ENCODE results near the gene BLACAT1. TPM values are rescaled to one million over a fixed set of nuclear protein-coding genes. Genes with fewer than 3 reads are reported as not detected.

Gene BLACAT1
- total and polyA plus RNA-seq, 9 of the 15 experiments (the other 6 are each of a cell fraction or from before 2014, with no cell fraction given): 0.10 to 5.9 (median 0.73) TPM

DNA sequence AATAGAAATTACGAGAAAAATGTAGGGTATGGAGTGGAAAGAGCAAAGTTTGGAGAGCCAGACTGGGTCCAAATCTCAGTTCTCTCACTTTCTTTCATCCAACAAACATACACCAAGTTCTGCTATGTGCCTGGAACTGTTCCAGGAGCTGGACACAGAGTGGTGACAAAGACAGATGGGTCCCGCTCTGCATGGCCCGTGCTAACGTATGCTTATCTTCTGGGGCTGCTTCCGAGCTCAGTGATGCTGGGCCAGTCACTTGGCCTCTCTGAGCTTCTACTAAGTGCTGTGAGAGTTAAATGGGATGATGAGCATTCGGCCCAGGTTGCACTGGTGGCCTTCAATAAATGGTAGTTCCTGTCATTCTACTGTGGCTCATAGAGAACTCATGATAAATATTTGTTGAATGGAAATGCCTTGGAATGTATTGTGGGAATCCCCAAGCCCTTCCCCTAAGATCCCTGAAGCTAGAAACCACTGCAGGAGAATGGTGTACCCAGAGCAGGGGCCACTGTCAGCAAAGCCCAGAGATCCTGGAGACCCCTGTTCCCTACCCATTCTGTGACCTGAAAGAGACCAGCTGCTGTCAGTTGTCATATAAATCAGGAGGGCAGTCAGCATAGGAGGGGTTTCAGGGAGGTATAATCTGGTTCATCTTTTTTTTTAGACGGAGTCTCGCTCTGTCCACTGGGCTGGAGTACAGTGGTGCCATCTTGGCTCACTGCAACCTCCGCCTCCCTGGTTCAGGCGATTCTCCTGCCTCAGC is 37.8 kb downstream of the BLACAT1 start:
- Histone ChIP-seq H3K9me1 (ENCODE audit: control insufficient read depth, insufficient read depth, low read length) (no peaks in the 10 kb centered on the region), H4K20me1 (replicated peaks; ENCODE audit: control insufficient read depth, insufficient read depth, low read length) (peaks cover 5% of the 10 kb centered on the region; the same call in 1 of the 2 replicates), H3K27me3 (ENCODE audit: control insufficient read depth in 2 of 2, insufficient read depth in 2 of 2, low read length in 2 of 2) (peaks cover 37 to 52% of the 10 kb centered on the region in 2 experiments), H3K9me3 (replicated peaks; ENCODE audit: control insufficient read depth, insufficient read depth, low read depth, low read length) (no peaks in the 10 kb centered on the region), H3K4me1 (replicated peaks in 1 of 2; ENCODE audit: control insufficient read depth in 2 of 2, insufficient read depth in 2 of 2, low read length in 2 of 2) (no peaks in the 10 kb centered on the region), H3K36me3 (ENCODE audit: control insufficient read depth, insufficient read depth, low read length) (no peaks in the 10 kb centered on the region), H3K79me2 (ENCODE audit: control insufficient read depth, insufficient read depth, low read length) (no peaks in the 10 kb centered on the region), H2AFZ (ENCODE audit: low read depth, low read length) (no peak overlapping the region), H3K4me2 (ENCODE audit: insufficient read depth, low read length) (no peak overlapping the region), H3K4me3 (no peak overlapping the region), H3K9ac (ENCODE audit: insufficient read depth in 1 of 2, low read depth in 2 of 2, low read length in 2 of 2) (no peak overlapping the region), H3K27ac (ENCODE audit: extremely low read depth, low read depth, low read length) (no peak overlapping the region)
- BruUV-seq (replicated peaks): no TSS peak
- 1% methylated on average over 10 of the region's 10 CpGs for WGBS (ENCODE audit: insufficient coverage, low coverage, missing lambda C conversion rate)
- peak in 1 of 4 experiments; percentile 35 for DNase-seq (ENCODE audit: extremely low read depth in 1 of 4, low spot score in 3 of 4)
- intact Hi-C loops (cut with micrococcal nuclease) (no loop called here), in situ Hi-C loops (cut with MboI) (no loop called here)
- POLR2A ChIA-PET: no interaction called here
- CTCF ChIA-PET (ENCODE audit: low intra/inter-chr PET ratio): no interaction called here
- FAIRE-seq: no peak
- ATAC-seq: peak; percentile 71
- TF ChIP-seq FOS (IDR thresholded peaks at IDR 0.05; ENCODE audit: extremely low read depth, insufficient read length): no peak
- TF ChIP-seq ZNF75A (CRISPR knock-in tag; IDR thresholded peaks at IDR 0.05): no peak
- no peak for TF ChIP-seq NR1H2 (CRISPR knock-in tag; IDR thresholded peaks at IDR 0.05)
- TF ChIP-seq CBX5 (IDR thresholded peaks at IDR 0.05; ENCODE audit: borderline replicate concordance, low read depth): no peak
- peak; percentile 67 for TF ChIP-seq ZFP36 (IDR thresholded peaks at IDR 0.05; ENCODE audit: low read depth, low read length, partially characterized antibody)
- no peak for TF ChIP-seq CHD2 (IDR thresholded peaks at IDR 0.05; ENCODE audit: low read depth, low read length)
- no peak for TF ChIP-seq PHTF2 (CRISPR knock-in tag; IDR thresholded peaks at IDR 0.05)
- TF ChIP-seq TAL1 (IDR thresholded peaks at IDR 0.05): no peak
- 0 out of 2 replicates have a peak, but pooled peaks have one; percentile 17 for TF ChIP-seq CXXC5 (CRISPR knock-in tag; IDR thresholded peaks at IDR 0.05)
- TF ChIP-seq MECOM (CRISPR knock-in tag; IDR thresholded peaks at IDR 0.05): no peak
- TF ChIP-seq, protein P1, sequence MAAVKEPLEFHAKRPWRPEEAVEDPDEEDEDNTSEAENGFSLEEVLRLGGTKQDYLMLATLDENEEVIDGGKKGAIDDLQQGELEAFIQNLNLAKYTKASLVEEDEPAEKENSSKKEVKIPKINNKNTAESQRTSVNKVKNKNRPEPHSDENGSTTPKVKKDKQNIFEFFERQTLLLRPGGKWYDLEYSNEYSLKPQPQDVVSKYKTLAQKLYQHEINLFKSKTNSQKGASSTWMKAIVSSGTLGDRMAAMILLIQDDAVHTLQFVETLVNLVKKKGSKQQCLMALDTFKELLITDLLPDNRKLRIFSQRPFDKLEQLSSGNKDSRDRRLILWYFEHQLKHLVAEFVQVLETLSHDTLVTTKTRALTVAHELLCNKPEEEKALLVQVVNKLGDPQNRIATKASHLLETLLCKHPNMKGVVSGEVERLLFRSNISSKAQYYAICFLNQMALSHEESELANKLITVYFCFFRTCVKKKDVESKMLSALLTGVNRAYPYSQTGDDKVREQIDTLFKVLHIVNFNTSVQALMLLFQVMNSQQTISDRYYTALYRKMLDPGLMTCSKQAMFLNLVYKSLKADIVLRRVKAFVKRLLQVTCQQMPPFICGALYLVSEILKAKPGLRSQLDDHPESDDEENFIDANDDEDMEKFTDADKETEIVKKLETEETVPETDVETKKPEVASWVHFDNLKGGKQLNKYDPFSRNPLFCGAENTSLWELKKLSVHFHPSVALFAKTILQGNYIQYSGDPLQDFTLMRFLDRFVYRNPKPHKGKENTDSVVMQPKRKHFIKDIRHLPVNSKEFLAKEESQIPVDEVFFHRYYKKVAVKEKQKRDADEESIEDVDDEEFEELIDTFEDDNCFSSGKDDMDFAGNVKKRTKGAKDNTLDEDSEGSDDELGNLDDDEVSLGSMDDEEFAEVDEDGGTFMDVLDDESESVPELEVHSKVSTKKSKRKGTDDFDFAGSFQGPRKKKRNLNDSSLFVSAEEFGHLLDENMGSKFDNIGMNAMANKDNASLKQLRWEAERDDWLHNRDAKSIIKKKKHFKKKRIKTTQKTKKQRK (IDR thresholded peaks at IDR 0.05; ENCODE audit: borderline replicate concordance, low read depth, low read length): no peak
- TF ChIP-seq, protein P2, sequence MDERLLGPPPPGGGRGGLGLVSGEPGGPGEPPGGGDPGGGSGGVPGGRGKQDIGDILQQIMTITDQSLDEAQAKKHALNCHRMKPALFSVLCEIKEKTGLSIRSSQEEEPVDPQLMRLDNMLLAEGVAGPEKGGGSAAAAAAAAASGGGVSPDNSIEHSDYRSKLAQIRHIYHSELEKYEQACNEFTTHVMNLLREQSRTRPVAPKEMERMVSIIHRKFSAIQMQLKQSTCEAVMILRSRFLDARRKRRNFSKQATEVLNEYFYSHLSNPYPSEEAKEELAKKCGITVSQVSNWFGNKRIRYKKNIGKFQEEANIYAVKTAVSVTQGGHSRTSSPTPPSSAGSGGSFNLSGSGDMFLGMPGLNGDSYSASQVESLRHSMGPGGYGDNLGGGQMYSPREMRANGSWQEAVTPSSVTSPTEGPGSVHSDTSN (CRISPR knock-in tag; IDR thresholded peaks at IDR 0.05; ENCODE audit: low read depth): no peak
- TF ChIP-seq, protein P2 (tag; conservative IDR thresholded peaks at IDR 0.05; ENCODE audit: low read depth): peak; percentile 92
- TF ChIP-seq RFX5 (IDR thresholded peaks at IDR 0.05; ENCODE audit: low read depth, low read length): no peak
- TF ChIP-seq ZNF165 (CRISPR knock-in tag; IDR thresholded peaks at IDR 0.05; ENCODE audit: borderline replicate concordance): no peak
- TF ChIP-seq, protein P3, sequence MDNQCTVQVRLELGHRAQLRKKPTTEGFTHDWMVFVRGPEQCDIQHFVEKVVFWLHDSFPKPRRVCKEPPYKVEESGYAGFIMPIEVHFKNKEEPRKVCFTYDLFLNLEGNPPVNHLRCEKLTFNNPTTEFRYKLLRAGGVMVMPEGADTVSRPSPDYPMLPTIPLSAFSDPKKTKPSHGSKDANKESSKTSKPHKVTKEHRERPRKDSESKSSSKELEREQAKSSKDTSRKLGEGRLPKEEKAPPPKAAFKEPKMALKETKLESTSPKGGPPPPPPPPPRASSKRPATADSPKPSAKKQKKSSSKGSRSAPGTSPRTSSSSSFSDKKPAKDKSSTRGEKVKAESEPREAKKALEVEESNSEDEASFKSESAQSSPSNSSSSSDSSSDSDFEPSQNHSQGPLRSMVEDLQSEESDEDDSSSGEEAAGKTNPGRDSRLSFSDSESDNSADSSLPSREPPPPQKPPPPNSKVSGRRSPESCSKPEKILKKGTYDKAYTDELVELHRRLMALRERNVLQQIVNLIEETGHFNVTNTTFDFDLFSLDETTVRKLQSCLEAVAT (IDR thresholded peaks at IDR 0.05): no peak
